SHP77 (cell line): ENCODE data around the gene DEFB132.

Experiments used
- DNase-seq, 2 experiments: peaks; one replicate each; lab custom pipeline; 2025; lab: John Stamatoyannopoulos, UW

Gene DEFB132

DNA sequence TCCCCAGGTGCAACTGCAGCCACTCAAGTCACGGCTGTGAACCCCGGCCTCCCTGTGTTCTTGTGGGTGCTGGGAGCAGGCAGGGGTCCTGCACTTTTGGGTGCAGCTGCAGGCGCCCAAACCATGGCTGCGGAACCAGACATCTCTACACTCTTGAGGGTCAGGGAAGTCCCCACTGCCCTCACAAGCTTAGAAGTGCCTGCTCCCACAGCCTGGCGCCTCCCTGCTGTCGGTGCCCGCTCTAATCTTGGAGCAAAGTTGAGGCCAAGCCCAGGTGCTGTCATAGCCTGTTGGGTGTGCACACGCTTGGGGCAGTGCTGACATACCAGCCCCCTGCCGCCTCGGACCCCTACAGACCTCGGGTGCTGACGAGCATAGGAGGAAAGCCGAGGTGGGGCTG, 6.2 kb downstream of the DEFB132 start:
- DNase-seq, result no peak

DNA sequence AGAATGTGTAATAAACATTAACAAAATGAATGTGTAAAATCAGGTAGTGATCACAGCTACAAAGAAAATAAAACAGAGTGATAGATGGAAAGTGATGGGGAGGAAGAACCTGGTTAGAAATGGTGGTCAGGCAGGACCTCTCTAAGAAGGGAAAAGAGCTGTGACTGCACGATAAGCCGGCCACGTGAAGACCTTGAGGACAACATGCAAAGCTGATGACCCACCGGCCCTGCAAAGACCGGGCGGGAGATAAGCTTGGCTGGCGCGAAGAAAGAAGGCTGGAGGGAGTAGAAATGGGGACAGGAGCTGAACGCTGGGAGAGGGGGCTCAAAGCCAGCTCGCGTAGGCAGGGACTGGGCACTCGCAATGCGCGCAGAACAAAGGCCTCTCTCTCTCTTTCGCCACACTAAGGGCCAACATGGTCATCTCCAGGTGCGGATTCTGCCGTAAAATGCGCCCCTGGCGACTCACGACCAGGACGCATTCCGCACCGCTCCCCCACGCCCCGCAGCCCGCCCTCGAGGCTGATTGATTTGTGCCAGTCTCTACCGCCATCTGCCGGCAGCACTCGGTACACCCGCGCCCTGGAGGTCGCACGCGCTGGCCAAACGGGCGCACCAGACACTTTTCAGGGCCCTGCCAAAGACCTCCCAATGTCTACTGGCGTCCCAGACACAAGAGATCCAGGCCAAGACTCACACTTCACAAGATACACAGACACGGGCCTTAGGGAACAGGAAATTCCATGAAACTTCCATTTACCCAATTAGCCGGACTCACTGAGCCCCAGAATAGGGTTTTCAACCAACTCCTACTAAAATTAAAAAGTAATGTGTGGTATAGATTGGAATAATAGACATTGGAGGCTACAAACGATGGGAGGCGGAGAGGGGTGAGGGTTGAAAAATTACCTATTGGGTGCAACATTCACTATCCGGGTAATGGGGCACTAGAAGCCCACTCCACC, 9.4 kb downstream of the DEFB132 start:
- peak; percentile 93 to 97 for DNase-seq

DNA sequence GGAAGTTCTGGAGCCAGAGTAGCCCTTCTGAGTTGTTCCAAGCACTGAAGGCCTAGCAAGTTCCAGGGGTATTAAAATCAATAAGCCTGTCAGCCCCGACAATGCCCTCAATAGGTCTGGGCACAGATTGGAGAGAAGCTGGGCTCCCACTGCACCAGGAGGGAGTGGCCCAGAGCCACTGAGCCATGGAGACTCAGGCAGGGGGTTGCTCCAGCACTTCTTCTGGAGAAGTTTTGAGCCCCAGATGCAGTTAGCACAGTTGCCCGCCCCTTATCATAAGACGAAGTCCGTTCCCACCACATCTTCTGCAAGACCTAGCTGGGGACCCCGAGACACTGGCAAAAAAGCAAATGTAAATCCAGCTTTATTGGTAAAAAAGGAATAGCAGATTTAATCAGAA, 13.0 kb downstream of the DEFB132 start:
- no peak for DNase-seq

DNA sequence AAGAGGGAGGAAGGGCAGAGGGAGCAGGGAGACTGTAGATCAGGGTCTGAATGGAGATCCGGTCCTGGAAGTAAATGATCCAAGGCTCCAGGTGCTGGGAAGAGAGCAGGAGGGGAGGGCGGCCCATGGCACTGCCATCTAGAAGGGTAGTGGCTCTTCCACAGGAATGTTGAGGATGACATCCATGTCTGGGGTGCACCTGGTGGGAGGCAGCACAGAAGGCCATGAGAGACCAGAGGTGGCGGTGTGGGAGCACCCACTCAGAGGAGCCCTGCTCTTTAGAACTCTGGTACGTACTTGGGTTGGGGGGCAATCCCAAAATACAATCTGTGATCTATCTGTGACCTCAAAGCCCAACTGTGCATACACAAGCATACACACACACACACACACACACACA, 13.5 kb downstream of the DEFB132 start:
- DNase-seq, result no peak

DNA sequence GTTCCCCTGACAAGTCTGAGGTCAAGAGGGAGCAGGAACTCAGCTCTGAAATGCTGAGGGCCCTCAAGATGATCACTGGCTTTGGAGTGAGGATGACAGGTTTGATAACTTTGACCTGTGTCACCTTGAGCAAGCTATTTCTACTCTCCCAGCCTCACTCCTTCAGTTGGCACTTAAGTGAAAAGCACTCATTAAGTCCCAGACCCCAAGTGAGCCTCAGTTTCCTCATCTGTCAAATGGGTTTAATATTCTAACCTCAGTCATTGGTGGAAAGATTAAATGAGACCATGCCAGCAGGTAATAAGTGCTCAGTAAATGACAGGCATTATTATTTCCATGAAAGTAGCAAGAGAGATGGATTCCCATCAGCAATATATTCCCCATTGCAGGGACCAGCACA, 14.0 kb downstream of the DEFB132 start:
- no peak for DNase-seq

DNA sequence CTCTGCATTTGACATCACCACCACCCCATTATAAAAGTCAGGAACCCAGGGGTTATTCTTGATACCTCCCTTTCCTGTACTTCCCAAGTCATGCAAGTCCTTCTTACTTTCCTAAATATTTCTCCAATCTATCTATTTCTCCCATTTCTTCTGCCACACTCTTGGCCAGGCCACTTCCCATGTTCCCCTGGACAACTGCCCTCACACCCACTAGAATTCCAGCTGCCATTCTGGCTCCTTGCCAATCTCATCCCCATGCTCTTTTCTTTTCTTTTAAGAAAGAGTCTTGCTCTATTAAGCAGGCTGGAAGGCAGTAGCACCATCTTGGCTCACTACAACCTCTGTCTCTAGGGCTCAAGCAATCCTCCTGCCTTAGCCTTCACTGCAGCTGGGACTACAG, 15.2 kb downstream of the DEFB132 start:
- DNase-seq, result no peak

DNA sequence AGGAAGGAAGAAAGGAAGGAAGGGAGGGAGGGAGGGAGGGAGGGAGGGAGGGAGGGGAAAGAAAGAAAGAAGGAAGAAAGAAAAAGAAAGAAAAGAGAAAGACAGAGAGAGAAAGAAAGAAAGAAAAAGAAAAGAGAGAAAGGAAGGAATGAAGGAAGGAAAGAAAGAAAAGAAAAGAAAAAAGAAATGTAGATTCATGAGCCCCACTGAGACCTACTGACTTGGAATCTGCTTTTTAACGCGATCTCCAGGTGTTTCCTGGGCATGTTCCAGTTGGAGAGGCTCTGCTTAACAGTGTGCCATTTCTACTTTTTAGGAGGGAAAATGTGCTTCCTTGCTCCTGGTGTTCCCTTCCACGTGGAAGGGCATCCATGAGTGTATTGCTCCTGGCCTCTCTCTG, 16.4 kb downstream of the DEFB132 start:
- no peak for DNase-seq

DNA sequence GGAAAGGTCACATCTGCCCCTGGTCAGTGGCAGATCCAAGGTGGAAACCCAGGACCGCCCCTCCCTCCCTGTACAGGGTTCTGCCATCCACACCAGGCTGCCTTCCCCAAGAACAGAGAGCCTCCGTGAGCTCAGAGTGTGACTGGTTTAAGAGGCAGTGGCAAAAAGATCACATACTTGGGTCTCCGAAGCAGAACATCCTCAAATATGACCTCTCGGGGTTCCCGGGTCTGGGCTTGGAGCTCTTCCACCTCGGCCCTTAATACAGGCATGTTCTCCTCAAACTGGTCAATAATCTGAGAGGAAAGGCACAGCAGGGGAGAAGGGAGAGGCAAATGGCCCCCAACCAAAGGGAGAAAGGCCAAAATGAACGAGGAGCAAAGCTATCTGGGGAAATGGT, 18.3 kb downstream of the DEFB132 start:
- no peak for DNase-seq

DNA sequence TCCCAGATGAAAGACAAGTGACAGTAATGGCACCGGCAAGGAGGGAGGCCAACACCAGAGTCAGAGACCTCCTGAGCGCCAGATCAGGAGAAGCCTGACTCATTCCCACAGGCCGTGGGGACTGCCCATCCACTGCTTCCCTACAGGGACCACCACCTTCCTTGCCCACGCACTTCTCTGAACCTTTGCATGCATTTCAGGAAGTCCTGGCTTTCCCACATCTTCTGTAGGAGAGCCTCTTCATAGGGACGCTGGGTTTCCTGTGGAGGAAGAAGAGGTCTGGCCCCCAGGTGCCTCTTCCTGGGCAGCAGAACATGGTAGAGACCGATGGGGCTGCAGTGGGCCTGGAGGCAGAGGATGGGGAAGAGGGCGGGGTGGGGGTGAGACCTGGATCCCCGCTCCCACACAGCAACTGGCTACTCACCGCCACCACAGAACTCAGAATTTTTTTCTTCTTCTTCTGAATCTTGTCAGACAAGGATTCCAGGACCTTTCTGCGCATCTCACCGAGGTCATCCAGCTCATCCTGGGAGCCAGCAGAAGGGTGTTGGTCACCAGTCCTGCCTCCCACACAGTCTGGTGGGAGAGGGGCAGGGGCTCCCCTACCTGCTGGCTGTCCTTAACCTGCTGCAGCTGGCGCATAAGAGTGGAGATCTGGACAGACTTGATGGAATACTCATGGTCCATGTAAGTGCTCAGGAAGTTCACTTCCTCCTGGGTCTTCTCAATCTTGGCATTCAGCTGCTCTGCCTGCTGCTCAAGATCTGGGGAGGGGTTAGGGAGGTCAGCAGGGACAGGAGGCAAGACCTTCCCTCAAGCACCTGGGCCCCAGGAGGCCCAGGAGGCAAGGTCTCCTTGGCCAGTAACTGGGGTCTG, 19.3 kb downstream of the DEFB132 start:
- DNase-seq, result no peak

DNA sequence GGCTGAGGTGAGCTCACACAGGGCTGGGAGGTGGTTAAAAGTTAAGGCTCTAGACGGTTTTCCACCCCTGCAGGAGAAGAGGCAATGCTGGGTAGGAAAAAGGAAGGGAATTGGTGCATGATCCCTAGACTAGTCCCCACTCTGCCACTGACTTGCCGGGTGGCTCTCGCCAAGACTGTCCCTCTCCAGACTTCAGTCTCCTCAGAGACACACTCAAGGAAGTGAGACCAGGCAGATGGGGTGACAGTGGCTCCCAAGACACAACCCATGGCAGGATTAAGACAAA, 19.9 kb downstream of the DEFB132 start:
- no peak for DNase-seq

DNA sequence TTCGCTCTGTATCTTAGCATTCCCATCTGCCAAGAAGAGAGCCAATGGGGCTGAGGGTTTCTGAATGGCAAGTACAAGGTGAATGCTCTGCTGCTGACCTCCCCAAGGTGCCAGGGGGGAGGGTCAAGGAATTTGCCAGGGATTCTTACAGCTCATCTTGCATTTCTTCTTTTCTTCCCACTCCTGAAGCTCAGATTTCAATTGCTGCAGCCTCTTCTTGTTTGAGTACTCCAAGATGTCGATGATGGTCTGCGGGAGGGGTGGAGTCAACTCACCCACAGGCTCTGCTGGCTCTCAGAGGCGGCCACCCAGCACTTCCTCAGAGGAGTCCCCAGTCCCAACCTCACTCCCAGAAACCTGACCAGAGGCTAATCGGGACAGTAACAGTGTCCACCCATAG, 20.7 kb downstream of the DEFB132 start:
- no peak for DNase-seq

DNA sequence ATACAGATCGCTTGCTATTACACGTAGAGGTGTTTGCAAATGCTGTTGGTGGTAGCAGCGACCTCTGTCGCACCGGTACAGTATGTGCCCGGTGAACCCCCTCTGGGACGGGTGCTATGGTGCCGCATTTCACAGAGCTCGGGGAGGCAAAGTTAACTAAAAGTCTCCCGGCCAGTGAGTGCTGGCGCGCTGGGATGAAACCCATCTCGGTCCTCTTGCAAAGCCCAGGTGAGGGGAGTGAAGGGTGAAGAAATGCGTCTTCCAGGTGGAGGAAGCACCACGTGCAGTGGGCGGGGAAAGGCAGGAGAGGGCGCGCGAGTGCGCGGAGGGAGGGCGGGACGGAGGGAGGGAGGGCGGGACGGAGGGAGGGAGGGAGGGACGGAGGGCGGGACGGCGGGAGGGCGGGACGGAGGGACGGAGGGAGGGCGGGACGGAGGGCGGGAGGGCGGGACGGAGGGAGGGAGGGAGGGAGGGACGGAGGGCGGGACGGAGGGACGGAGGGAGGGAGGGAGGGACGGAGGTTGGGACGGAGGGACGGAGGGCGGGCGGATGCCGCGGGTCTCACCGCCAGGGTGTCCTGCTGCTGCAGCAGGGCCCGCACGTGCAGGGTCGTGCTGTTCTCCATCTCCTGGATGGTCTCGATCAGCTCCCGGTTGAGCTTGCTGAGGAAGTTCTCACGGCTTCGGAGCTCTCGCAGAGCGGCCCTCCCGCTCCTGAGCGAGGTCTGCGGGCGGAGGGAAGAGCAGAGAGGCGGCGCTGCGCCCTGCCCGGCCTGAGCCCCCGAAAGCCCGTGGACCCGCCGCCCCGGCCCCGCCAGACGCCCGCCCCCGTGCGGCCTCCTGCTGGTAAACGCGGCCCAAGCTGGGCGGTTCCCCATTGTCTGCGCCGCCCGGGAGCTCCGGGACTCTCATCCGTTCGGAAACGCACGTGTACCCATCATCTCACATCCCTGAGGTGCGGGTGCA, 21.4 kb downstream of the DEFB132 start:
- no peak for DNase-seq

DNA sequence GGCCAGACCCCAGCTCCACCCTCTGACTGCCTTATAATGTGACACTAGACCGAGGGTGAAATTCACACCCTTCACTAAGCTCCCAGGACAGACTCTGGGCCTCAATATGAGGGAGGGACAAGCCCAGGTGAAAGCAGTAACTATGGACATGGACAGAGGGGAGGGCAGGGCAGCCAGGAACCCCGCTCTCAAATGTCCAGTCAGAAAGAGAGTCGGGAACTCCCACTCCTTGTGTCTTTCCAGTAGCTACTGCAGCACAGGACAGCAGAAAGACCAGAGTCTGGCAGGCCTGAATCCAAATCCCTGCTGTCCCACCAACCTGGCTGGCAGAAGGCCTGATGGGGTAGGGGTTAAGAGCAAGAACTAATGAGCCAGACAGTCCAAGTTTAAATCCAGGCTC, 26.6 kb downstream of the DEFB132 start:
- DNase-seq, result no peak

DNA sequence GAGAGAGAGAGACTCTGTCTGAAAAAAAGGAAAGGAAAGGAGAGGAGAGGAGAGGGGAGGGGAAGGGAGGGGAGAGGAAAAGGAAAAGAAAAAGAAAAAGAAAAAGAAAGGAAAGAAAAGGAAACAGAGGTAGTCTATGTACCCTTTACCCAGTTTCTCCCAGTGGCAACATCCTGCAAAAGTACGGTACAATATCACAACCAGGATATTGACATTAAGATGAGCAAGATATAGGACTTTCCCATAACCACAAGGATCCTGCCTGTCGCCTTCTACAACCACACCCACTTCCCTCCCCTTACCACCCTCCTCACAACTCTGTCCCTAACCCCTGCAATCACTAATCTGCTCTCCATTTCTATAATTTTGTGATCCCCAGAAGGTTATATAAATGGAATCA, 29.0 kb downstream of the DEFB132 start:
- no peak for DNase-seq

DNA sequence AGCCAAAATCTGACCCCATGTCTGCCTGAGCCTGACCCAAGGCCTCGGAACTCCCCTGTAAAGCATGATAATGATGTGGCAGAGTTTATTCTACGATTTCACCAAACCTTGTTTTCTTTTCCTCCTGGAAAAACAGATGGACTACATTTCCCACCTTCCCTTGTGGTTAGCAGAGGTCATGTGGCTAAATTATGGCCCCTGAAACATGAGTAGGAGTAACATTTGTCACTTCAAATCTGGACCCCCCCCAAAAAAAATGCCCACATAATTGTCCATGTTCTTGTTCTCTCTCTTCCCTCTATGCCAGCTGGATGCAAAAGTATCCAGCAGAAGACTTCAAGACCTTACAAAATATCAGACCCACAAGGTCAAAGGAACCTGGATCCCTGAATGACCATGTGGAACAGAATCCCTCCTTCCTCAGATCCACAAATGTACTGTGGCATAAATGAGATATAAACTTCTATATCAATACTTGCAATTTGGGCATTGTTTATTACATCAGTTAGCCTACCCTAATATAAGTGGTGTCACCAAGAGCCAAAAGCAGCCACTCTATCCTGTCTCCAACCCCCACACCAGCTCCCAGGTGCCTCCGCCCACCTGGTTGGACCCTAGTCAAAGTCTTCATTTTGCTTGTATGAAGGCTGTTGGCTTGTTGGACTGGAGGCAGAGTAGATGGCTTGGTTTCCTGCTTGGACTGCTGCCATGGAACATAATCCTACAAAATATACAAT, 31.6 kb downstream of the DEFB132 start:
- no peak for DNase-seq

DNA sequence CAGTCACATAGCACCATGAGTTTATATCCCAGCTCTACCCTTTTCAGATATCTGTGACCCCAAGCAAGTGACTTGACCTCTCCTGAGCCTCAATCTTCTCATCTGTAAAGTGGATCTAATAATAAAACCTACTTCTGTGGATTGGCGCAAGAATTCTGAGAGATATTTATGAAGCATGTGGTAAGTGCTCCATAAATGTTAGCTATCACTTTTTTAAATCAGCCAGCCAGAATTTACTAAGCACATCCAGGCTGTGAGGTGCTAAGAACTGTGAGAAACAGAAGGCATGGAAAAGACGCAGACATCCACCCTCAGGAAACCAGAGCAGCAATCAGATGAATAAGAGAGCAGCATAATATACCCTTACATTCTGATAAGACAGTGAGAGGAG, 32.2 kb downstream of the DEFB132 start:
- DNase-seq, result no peak

DNA sequence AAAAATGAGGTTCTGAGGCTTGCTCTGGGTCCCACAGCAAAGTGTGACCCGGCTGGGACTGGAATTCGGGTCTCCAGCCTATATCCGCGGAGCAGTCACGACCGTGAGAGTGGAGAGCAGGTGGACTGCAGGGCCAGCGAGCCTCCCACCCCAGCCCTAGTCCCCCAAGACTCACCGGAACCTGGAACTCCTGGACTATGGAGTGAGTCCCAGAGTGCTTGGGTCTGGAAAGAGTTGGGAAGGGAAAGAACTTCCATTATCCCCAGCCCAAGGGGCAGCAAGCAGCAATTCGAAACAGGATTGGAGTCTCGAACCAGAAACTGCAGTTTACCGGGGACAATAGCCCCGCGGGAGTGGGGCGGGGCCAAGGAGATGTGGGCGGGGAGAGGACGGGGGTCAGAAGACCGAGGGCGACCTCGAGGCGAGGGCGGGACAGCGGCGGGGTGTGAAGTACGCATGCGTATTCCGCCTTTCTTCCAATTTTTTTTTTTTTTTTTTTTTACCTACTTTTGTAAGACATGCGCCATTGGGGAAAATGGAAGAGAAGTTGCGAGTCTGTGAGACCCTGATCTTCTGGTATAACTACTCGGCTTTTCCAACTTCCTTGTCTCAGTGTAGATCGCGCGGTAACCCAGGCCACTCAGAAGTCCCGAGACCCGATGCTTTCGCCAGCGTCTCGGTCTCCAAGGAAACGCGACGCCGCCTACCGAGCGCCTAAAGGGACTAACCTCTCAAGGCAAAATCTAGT, 32.7 kb downstream of the DEFB132 start, which contains the start of gene C20orf96:
TSS of gene C20orf96 (minus strand) at position 667 of the 748 bp plus-strand sequence. CDS start at position 527, 140 bp downstream.
- peak; percentile 90 to 97 for DNase-seq

DNA sequence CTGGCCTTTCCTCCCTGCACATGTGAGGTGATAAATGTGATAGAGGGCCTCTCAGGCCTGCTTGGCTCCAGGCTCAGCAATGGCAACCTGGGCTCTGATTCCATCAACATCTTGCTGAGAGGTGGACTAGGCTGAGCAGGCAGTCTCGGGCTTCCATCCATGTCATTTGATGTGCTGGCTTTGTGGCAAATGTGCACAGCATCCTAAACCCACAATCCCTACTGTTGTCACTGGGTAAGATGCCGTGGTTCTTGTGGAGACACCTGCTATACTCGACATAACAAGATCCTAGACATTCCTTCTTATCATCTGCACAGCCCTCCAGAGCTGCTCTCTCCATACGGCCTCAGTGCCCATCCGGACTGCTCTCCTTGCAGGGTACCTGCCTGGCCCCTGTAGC, 37.1 kb downstream of the DEFB132 start:
- DNase-seq, result no peak

DNA sequence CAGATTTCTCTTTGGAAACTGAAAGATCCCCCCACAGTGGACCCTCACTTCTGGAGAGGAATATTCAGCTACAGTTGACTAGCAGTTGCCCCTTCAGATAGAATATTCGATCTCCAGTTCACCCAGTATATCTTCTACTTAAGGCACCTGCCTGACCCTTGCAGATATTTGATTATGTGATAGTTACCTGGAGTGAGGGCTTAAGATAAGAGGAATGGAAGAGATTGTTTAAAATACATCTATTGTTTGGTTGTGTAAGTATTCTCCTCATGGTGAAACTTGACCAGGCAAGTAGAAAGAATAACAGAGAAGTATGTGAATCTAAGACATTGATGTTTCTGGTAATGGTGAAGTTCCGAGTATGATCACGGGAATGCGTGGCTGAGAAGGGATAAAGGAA, 38.3 kb downstream of the DEFB132 start:
- no peak for DNase-seq
